IMR-90 (cell line): ENCODE data around the gene C2orf92. TPM values are rescaled to one million over a fixed set of nuclear protein-coding genes. Genes with fewer than 3 reads are reported as not detected.

Experiments used
- ATAC-seq: fragments of 200-7000 bp; cut with Tn5 transposase; 2 replicates; pipeline ENCODE4 v1.9.1; 2020; ENCODE audit warnings: low read depth, mild to moderate bottlenecking, moderate library complexity
- BruUV-seq: library from RNA; stranded (reverse); fragments of 400-500 nt; replicated peaks from 2 replicates; lab custom pipeline; 2021; lab: Mats Ljungman, UMichigan
- CTCF ChIA-PET: fragments of 300-600 bp; formaldehyde crosslinking; extraction: SDS; loops from one replicate; lab custom pipeline; 2021; ENCODE audit warnings: antibody characterized with exemption; lab: Yijun Ruan, JAX
- POLR2A ChIA-PET: fragments of 300-600 bp; sonication (Branson Sonifier 250); formaldehyde crosslinking; loops from one replicate; lab custom pipeline; 2022; ENCODE audit warnings: antibody characterized with exemption; ENCODE audit not compliant: unreplicated experiment; lab: Charles Lee
- DNase-seq: peaks from one replicate; pipeline ENCODE4 v3.0.0; 2013
- H2AFZ ChIP-seq: replicated peaks from 2 replicates; pipeline ENCODE3; 2013; ENCODE audit warnings: low read length, mild to moderate bottlenecking; ENCODE audit not compliant: poor library complexity
- H2AK5ac ChIP-seq: 2 replicates; pipeline ENCODE4 v1.6.1; 2013; ENCODE audit warnings: low read depth, low read length, inconsistent platforms
- H2AK9ac ChIP-seq: replicated peaks from 2 replicates; pipeline ENCODE3; 2013; ENCODE audit warnings: mild to moderate bottlenecking, low read depth, low read length, moderate library complexity; ENCODE audit not compliant: poor library complexity
- H2BK120ac ChIP-seq: 2 replicates; pipeline ENCODE4 v1.6.1; 2013; ENCODE audit warnings: low read depth, low read length, inconsistent platforms
- H2BK15ac ChIP-seq: 3 replicates; pipeline ENCODE4 v1.6.1; 2013; ENCODE audit warnings: low read depth, low read length, inconsistent platforms
- H2BK20ac ChIP-seq: 2 replicates; pipeline ENCODE4 v1.6.1; 2013; ENCODE audit warnings: low read depth, mild to moderate bottlenecking, inconsistent platforms, low read length, moderate library complexity
- H2BK5ac ChIP-seq: 2 replicates; pipeline ENCODE4 v1.6.1; 2013; ENCODE audit warnings: mild to moderate bottlenecking, low read depth, low read length, inconsistent platforms; ENCODE audit not compliant: poor library complexity, severe bottlenecking
- H3K14ac ChIP-seq: replicated peaks from 2 replicates; pipeline ENCODE4 v1.6.1; 2013; ENCODE audit warnings: low read depth, low read length, inconsistent platforms
- H3K18ac ChIP-seq: 2 replicates; pipeline ENCODE4 v1.6.1; 2013; ENCODE audit warnings: low read depth, low read length, control low read depth
- H3K23ac ChIP-seq: 2 replicates; pipeline ENCODE4 v1.6.1; 2013; ENCODE audit warnings: low read depth, low read length, inconsistent platforms
- H3K27ac ChIP-seq: 2 replicates; pipeline ENCODE4 v1.5.1; 2013; ENCODE audit warnings: mild to moderate bottlenecking, control low read depth, low read length; ENCODE audit not compliant: insufficient read depth
- H3K27me3 ChIP-seq: 2 replicates; pipeline ENCODE4 v1.6.1; 2013; ENCODE audit warnings: low read length; ENCODE audit not compliant: control insufficient read depth, insufficient read depth
- H3K36me3 ChIP-seq: 2 replicates; pipeline ENCODE4 v1.6.1; 2013; ENCODE audit warnings: low read length, mixed read lengths; ENCODE audit not compliant: control insufficient read depth, insufficient read depth
- H3K4ac ChIP-seq: 2 replicates; pipeline ENCODE4 v1.6.1; 2013; ENCODE audit warnings: low read depth, low read length, inconsistent platforms
- H3K4me1 ChIP-seq: 2 replicates; pipeline ENCODE4 v1.6.1; 2013; ENCODE audit warnings: low read length, mixed read lengths; ENCODE audit not compliant: control insufficient read depth, insufficient read depth
- H3K4me2 ChIP-seq: 2 replicates; pipeline ENCODE4 v1.6.1; 2013; ENCODE audit warnings: low read depth, mild to moderate bottlenecking, control low read depth, low read length, moderate library complexity
- H3K4me3 ChIP-seq: 2 replicates; pipeline ENCODE4 v1.5.1; 2013; ENCODE audit warnings: low read depth, mild to moderate bottlenecking, control low read depth, low read length, moderate library complexity; ENCODE audit not compliant: insufficient read depth
- H3K56ac ChIP-seq: 2 replicates; pipeline ENCODE4 v1.6.1; 2013; ENCODE audit warnings: low read length, inconsistent platforms; ENCODE audit not compliant: insufficient read depth; ENCODE audit errors: extremely low read depth
- H3K79me1 ChIP-seq, 2 experiments: 2 replicates each; pipeline ENCODE4 v1.6.1; 2013; ENCODE audit warnings: low read length in 2 of 2, inconsistent platforms in 1 of 2, low read depth in 1 of 2
- H3K9ac ChIP-seq: 2 replicates; pipeline ENCODE4 v1.6.1; 2013; ENCODE audit warnings: low read depth, low read length, control low read depth
- H3K9me1 ChIP-seq: 2 replicates; pipeline ENCODE4 v1.6.1; 2013; ENCODE audit warnings: low read length, inconsistent platforms; ENCODE audit not compliant: insufficient read depth
- H3K9me3 ChIP-seq: 2 replicates; pipeline ENCODE4 v1.6.1; 2013; ENCODE audit warnings: low read length; ENCODE audit not compliant: control insufficient read depth, insufficient read depth
- H4K20me1 ChIP-seq: 2 replicates; pipeline ENCODE4 v1.6.1; 2013; ENCODE audit warnings: low read length, inconsistent platforms; ENCODE audit not compliant: insufficient read depth
- H4K5ac ChIP-seq: 2 replicates; pipeline ENCODE4 v1.6.1; 2013; ENCODE audit warnings: mild to moderate bottlenecking, low read depth, low read length, control low read depth
- H4K8ac ChIP-seq, 2 experiments: 2 replicates each; pipeline ENCODE4 v1.6.1; 2013; ENCODE audit warnings: low read depth in 2 of 2, low read length in 2 of 2, control low read depth in 1 of 2, inconsistent platforms in 1 of 2
- H4K91ac ChIP-seq: 2 replicates; pipeline ENCODE4 v1.6.1; 2013; ENCODE audit warnings: low read depth, low read length, inconsistent platforms; ENCODE audit not compliant: insufficient read depth
- CHD1 ChIP-seq: IDR thresholded peaks from 2 replicates; pipeline ENCODE4 v1.6.1; 2012; ENCODE audit warnings: low read depth, low read length, improper control_type of control experiment
- FOS ChIP-seq: fragments of 150-350 bp; IDR thresholded peaks from 2 replicates; pipeline ENCODE4 v1.6.1; 2016; ENCODE audit warnings: low read depth, low read length
- RAD21 ChIP-seq: IDR thresholded peaks from 2 replicates; pipeline ENCODE4 v1.6.1; 2012; ENCODE audit warnings: low read length, improper control_type of control experiment
- WGBS, 2 experiments: methylation state at CpG; one replicate each; pipeline versions ENCODE4 v1.1.5 to v1.1.7; 2013; ENCODE audit warnings: missing lambda C conversion rate in 2 of 2; ENCODE audit not compliant: insufficient read length in 1 of 2; ENCODE audit errors: extremely low coverage in 2 of 2; 5-methylcytosine and 5-hydroxymethylcytosine counted together
- dilution Hi-C: fragments of 300-500 bp; cut with HindIII; formaldehyde crosslinking; loops from one replicate; pipeline ENCODE4 v1.14.3; 2018; ENCODE audit warnings: low sequenced_read_pairs; ENCODE audit not compliant: unreplicated experiment
- in situ Hi-C: fragments of 300-500 bp; cut with MboI; formaldehyde crosslinking; loops from 3 replicates; pipeline ENCODE4 v1.14.3; 2019; ENCODE audit warnings: low sequenced_read_pairs, inconsistent platforms, mixed read lengths
- intact Hi-C: fragments of 100-400 bp; cut with micrococcal nuclease; formaldehyde crosslinking; loops from 2 replicates; pipeline ENCODE4 v1.10.0; 2022
- polyA plus RNA-seq, 3 experiments: library from polyadenylated mRNA; depleted of rRNA; stranded (reverse); fragments of >200 nt; gene quantifications; 2 replicates each; pipeline ENCODE4 v1.2.3, GENCODE V29; 2012; ENCODE audit warnings: low replicate concordance in 1 of 3
- total RNA-seq: library from RNA; depleted of rRNA; stranded (reverse); fragments of >200 nt; gene quantifications from 2 replicates; pipeline ENCODE4 v1.2.3, GENCODE V29; 2012

C2orf92 gene
- total and polyA plus RNA-seq, 2 of the 4 experiments (the other 2 are of a cell fraction) = 0.90 to 2.5 TPM

DNA sequence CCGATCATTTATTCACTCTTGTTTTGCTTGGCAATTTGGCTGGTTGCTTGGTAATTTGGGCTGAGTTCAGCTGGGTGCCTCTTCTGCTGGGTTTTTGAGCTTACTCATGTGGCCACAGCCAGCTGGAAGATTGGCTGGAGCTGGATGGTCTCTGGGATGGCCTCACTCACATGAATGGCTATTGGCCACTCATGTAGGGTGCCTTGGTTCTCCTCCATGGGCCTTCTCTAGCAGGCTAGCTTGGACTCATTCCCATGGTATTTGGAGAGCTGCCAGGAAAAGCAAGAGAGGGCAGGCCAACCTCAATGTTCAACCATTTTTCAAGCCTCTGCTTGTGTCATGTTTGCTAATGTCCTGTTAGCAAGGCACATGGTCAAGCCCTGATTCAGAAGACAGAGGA is 60.7 kb downstream of the C2orf92 start:
- DNase-seq (peak; percentile 13), ATAC-seq (no peak)
- Histone ChIP-seq H3K79me1 (no peaks in the 10 kb centered on the region), H3K14ac (no peak overlapping the region), H3K27ac (no peak overlapping the region), H3K56ac (no peak overlapping the region), H4K5ac (no peak overlapping the region), H3K9me3 (peaks cover 4% of the 10 kb centered on the region; the same call in 1 of the 2 replicates), H3K27me3 (peaks cover 2% of the 10 kb centered on the region; the same call in 1 of the 2 replicates), H2AFZ (no peak overlapping the region), H2BK120ac (no peak overlapping the region), H3K9me1 (no peaks in the 10 kb centered on the region), H3K9ac (no peak overlapping the region), H3K36me3 (no peaks in the 10 kb centered on the region), H3K4me2 (no peak overlapping the region), H3K4me3 (no peak overlapping the region), H4K20me1 (no peaks in the 10 kb centered on the region), H2AK9ac (no peak overlapping the region), H4K8ac (no peak overlapping the region), H3K18ac (no peak overlapping the region), H3K4me1 (no peaks in the 10 kb centered on the region), H2BK5ac (no peak overlapping the region), H4K91ac (no peak overlapping the region), H3K4ac (no peak overlapping the region), H2BK15ac (no peak overlapping the region), H2AK5ac (no peak overlapping the region), H3K23ac (no peak overlapping the region), H2BK20ac (no peak overlapping the region)
- POLR2A ChIA-PET = no interaction called here
- no TSS peak for BruUV-seq
- CTCF ChIA-PET = no interaction called here
- in situ Hi-C loops (no loop called here), dilution Hi-C loops (no loop called here), intact Hi-C loops (no loop called here)
- no CpG with 5 or more reads among the region's 1 CpG for WGBS, 2 experiments
- TF ChIP-seq RAD21 = no peak
- TF ChIP-seq FOS = no peak
- TF ChIP-seq CHD1 = no peak
